HepG2 (cell line): ENCODE data around the gene SEZ6. TPM values are rescaled to one million over a fixed set of nuclear protein-coding genes. Genes with fewer than 3 reads are reported as not detected.

Experiments
- KLF9 ChIP-seq: IDR thresholded peaks from 2 replicates; pipeline ENCODE4 v1.6.1; 2016; ENCODE audit warnings: low read depth
- polyA plus RNA-seq, 8 experiments: library from polyadenylated mRNA; depleted of rRNA in 3 of 8; stranded (reverse) in 7 of 8; unstranded in 1 of 8; fragments of >200 nt; fragmentation: Illumina TruSeq in 4 of 8; extraction: Trizol in 4 of 8; gene quantifications; 2 replicates each; pipeline versions ENCODE4 v1.2.1 to v1.2.3, GENCODE V29; 2011 to 2016; ENCODE audit warnings: low read depth in 4 of 8, missing spikeins in 1 of 8, mixed read lengths in 1 of 8; ENCODE audit not compliant: insufficient read depth in 1 of 8
- total RNA-seq, 5 experiments: library from RNA; depleted of rRNA; stranded (reverse); fragments of >200 nt; fragmentation: Illumina TruSeq; extraction: Trizol; gene quantifications; 2 replicates each; pipeline ENCODE4 v1.2.3, GENCODE V29; 2016; ENCODE audit warnings: low read depth in 1 of 5
- TF ChIP-seq, protein P1 (sequence below): sonication (generic); formaldehyde crosslinking; IDR thresholded peaks from 2 replicates; pipeline ENCODE4 v1.4.0; 2020; ENCODE audit warnings: mild to moderate bottlenecking, missing genetic modification reagents

The SEZ6 gene
- total and polyA plus RNA-seq, 2 of the 13 experiments (the other 11 are each of a cell fraction or from before 2014, with no cell fraction given): not detected

DNA sequence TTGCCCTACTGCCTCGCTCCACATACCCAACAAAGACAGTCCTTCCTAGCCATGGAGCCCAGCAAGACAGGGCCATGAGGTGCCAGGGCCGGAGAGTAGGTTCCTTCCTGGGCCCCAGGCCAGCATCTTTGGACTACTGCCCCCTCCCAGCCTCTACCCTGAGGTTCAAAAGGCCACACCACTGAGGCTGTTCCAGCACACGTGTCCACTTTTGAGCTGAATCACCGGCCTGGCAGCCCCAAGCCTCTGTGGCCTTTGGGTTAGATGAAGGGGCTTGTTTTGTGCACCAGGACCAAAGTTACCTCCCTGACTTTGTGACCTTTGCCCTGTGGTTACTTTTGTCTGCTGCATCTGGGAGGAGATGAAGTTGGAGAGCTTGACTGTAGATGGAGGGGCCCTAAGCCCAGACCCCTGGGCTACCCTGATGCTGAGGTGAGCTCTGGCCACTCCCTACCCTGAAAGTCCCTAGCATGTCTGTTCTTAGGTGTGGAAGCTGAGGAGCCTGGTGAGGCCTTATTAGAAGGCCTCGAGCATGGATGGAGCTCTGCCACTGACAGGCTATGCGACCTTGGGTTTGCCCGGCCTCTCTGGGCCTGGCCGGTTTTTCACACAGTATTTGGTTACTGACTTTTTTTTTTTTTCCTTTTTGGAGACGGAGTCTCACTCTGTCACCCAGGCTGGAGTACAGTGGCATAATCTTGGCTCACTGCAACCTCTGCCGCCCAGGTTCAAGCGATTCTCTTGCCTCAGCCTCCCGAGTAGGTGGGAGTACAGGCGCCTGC is 12.0 kb downstream of the SEZ6 start (continued):
- TF ChIP-seq, protein P1, sequence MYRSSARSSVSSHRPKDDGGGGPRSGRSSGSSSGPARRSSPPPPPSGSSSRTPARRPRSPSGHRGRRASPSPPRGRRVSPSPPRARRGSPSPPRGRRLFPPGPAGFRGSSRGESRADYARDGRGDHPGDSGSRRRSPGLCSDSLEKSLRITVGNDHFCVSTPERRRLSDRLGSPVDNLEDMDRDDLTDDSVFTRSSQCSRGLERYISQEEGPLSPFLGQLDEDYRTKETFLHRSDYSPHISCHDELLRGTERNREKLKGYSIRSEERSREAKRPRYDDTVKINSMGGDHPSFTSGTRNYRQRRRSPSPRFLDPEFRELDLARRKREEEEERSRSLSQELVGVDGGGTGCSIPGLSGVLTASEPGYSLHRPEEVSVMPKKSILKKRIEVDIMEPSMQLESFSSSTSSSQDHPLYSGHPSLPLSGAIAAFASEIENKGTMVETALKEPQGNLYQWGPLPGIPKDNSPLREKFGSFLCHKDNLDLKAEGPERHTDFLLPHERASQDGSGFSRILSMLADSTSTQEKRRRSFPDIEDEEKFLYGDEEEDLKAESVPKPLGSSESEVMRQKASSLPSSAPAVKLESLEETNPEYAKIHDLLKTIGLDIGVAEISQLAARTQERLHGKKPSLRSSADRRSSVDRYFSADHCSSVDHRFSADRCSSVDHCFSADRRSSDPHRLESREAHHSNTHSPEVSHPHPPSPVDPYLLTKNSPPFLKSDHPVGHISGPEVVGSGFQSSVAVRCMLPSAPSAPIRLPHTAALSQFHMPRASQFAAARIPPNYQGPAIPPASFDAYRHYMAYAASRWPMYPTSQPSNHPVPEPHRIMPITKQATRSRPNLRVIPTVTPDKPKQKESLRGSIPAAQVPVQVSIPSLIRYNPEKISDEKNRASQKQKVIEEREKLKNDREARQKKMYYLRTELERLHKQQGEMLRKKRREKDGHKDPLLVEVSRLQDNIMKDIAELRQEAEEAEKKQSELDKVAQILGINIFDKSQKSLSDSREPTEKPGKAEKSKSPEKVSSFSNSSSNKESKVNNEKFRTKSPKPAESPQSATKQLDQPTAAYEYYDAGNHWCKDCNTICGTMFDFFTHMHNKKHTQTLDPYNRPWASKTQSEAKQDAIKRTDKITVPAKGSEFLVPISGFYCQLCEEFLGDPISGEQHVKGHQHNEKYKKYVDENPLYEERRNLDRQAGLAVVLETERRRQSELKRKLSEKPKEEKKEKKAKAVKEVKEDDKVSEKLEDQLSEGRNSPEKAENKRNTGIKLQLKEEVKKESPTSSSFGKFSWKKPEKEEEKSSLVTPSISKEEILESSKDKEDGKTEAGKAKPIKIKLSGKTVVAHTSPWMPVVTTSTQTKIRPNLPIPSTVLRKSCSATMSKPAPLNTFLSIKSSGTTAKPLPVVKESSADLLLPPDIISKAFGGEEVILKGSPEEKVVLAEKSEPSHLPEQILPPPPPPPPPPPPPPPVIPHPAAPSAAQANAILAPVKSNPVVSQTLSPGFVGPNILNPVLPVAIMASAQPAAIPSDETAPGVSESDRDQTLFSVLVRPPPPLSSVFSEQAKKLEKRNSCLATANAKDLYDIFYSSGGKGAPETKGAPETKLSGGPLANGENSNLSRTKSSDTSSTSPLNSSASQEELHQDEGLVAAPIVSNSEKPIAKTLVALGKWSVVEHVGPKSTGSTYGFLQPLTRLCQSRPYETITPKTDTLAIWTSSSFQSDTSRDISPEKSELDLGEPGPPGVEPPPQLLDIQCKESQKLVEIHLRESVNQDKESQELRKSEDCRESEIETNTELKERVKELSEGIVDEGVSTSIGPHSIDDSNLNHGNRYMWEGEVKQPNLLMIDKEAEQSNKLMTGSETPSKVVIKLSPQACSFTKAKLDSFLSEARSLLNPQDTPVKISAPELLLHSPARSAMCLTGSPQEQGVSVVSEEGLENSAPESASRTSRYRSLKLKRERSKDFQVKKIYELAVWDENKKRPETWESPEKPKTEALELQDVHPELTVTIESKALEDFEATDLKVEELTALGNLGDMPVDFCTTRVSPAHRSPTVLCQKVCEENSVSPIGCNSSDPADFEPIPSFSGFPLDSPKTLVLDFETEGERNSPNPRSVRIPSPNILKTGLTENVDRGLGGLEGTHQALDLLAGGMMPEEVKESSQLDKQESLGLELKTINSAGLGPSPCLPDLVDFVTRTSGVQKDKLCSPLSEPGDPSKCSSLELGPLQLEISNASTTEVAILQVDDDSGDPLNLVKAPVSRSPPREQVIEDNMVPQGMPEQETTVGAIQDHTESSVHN (CRISPR knock-in tag): no peak
- no peak for TF ChIP-seq KLF9 (CRISPR knock-in tag)
- TF ChIP-seq, all 625 proteins: peak for 38
